Mesenteric fat pad (tissue), 1 donor: ENCODE data around the gene CCR7. TPM values are rescaled to one million over a fixed set of nuclear protein-coding genes. Genes with fewer than 3 reads are reported as not detected.
"Not testable (repeated sequence)": the region's sequence is repeated elsewhere in the genome, so short reads cannot be mapped to it uniquely, and the experiment has no call there.

ENCODE experiments used
- DNase-seq: peaks from one replicate; pipeline ENCODE4 v3.0.0-alpha.2; 2020; ENCODE audit warnings: low spot score
- total RNA-seq: library from RNA; stranded (reverse); fragmentation: NEBNext Ultra II Directional; extraction: Animal tissue kit (Norgen Biotek cat#: 25700); gene quantifications from one replicate; pipeline ENCODE4 v1.2.1, GENCODE V29; 2021
- donor health status: DM: yes; HTN: yes; CAD: no.

The CCR7 gene
- total RNA-seq, 1 donor from 2014 or later, result 0.39 TPM

DNA sequence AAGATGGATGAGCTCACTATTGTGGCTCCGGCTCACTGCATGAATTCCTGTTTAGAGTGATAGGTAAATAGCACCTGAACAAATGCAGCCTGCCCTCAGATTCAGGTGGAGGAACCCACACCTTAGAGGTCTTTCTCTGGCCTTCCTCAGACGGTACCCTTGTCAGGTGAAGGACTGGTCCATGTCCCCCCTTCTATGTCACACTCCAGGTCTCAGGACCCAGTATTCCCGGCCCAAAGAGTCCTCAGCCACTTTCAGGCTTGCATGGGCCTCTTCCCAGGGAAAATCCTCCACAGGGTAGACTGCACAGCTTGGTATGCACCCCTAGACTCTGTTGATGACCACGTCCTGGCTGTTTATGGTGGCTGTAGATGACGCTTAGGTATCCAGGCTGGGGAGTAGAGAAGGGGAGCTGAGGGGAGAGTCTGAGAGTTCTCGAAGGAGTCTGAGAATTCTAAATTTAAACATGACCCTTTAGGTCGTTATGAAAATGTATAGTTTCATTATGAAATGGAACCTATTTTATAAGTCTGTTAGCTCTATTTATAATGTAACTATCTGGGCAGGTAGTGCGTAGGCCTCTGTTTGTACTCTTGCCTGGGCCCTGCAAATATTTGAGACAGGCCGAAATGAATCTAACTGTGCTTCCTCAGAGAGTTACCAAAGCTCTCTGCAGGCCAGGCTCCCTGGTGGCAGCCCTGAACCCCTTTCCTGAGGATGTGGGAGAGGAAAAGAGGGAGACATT is 32.5 kb upstream of the CCR7 start:
- no peak for DNase-seq

DNA sequence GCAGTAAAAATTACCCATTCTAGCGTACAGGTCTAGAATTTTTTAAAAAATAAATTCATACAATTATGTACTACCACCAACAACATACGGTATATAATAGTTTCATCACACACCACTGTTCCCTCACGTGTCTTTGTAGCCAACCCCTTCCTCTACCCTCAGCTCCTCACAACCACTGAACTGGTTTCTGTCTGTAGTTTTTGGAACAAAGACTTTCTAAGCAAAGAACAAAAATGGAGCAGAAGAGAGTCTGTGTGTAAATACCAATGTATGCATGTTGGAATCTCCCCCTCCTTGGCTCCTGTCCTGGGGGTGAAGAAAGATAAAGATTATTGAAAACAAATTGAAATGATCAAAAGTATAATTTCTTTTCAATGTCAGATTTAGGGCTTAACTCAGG is 31.9 kb upstream of the CCR7 start:
- no peak for DNase-seq

DNA sequence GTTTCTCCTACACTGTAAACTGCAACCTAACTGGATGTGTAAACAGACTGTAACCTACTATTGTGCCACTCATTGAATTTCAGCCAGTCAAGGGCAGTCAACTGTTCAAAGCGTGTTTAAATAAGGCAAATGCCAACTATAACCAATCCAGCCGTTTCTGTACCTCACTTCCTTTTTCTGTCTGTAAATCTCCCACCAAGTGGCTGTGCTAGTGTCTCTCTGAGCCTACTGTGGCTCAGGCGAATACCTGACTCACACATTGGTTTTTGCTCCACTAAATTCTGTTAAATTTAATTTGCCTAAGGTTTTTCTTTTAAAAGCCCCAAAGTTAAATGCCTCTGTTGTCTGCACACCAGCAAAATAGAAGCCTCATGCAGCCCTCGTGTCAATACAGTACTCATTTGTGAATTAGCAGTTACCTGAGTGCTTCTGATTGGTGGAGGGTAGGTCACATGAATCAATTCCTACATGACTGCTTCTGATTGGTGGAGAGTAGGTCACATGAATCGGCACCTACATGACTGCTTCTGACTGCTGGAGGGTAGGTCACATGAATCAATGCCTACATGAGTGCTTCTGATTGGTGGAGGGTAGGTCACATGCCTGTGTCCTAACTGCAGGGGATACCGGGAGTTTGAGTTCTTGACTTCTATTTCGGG is 31.1 kb upstream of the CCR7 start:
- no peak for DNase-seq

DNA sequence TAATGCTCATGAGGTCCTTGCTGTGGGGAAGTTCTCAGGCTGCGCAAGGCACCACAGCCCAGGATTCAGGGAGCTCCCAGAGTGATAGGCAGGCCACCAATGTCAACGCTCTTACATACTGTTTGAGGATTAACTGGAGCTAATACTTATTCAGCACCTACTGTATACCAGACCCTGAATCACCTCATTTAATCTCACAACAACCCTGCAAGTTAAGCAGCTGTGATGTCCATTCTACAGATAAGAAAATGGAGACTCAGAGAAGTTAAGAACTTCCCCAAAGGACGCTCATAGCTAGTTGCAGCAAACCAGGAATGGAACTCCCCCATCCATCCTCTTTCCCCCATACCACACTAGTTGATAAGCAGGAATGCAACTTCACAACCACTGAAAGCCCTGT is 25.5 kb upstream of the CCR7 start:
- no peak for DNase-seq

DNA sequence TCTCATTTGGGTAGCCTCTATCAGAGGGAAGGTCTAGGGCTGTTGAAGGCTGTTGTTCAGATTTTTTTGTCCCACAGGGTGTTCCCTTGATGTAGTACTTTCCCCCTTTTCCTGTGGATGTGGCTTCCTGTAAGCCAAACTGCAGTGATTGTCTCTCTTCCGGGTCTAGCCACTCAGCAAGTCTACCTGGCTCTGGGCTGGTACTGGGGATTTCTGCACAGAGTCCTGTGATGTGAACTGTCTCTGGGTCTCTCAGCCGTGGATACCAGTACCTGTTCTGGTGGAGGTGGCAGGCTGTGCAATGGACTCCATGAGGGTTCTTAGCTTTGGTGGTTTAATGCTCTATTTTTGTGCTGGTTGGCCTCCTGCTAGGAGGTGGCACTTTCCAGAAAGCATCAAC is 23.3 kb upstream of the CCR7 start:
- DNase-seq, result no peak

DNA sequence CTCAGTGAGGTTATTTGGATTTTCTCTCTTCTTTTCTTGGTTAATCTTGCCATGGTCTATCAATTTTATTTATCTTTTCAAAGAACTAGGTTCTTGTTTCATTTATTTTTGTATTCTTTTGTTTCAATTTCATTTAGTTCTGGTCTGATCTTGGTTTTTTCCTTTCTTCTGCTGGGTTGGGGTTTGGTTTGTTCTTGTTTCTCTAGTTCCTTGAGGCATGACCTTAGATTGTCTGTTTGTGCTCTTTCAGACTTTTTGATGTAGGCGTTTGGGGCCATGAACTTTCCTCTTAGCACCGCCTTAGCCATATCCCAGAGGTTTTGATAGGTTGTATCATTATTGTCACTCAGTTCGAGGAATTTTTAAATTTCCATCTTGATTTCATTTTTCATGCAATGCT is 21.0 kb upstream of the CCR7 start:
- not testable (repeated sequence) for DNase-seq

DNA sequence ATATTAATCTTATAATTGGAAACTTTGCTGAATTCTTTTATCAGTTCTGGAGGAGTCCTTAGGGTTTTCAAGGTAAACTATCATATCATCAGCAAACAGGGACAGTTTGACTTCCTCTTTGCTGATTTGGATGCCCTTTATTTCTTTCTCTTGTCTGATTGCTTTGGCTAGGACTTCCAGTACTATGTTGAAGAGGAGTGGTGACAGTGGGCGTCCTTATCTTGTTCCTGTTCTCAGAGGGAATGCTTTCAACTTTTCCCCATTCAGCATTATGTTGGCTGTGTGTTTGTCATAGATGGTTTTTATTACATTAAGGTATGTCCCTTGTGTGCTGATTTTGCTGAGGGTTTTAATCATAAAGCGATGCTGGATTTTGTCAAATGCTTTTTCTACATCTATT is 19.7 kb upstream of the CCR7 start:
- DNase-seq, result not testable (repeated sequence)

DNA sequence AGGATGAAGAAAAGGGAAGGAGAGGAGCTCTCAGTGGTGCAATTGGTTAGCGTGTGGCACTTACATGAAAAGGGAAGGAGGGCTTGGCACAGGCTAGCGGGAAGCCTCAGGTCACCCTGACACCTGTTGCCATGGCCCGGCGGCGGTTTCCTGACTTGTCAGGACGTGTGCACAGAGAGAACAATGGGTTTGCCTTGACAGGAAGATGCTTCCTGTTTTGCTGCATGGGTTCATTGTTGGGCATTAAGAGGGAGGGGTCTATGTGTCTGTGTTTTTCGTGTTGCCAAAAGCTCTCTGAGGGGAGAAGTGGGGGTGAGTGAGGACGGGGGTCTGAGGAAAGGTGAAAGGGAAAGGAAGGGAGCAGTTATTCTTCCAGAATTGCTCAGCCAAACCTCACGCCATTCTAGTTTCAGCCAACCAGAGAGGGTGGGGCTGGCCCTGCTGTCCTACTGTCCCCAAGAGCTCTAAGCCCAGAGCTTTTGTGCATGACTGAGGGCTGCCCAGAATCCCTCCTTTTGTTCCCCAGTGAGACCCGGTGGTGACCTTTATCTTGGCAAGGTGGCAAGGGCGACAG is 17.1 kb upstream of the CCR7 start:
- DNase-seq, result peak; percentile 89

DNA sequence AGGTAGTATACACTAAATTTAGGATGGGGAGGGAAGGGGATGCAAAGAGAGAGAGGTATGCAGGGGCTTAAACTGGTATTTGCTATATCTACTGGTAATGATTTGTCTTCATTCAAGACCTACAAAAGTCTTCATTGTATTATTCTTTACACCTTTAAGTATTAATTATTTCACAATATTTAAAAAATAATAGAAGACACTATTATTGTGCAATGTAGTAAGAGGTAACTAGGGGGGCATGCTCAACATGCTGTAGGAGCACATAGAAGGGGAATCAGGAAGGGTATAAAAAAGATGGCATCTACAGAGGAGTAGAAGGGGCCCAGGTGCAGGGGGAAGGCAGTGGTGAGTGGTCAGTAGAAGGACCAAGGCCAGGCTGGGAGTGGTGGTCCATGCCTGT is 14.9 kb upstream of the CCR7 start:
- DNase-seq, result no peak

DNA sequence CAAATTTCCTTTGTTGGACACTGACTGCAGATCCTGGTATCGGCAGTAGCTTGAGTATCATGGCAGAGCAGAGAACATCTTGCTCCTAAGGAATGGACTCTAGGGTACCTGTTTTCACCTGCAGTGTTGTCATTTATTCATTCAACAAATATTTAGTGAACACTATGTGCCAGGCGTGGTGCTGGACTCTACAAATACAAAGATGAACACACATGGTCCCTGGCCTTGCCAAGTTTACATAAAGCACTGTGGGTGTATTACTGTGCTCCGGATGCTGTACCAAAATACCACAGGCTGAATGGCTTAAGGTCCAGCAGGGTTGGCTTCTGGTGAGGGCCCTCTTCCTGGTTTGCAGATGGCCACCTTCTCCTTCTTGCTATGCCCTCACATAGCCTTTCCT is 14.2 kb upstream of the CCR7 start:
- no peak for DNase-seq

DNA sequence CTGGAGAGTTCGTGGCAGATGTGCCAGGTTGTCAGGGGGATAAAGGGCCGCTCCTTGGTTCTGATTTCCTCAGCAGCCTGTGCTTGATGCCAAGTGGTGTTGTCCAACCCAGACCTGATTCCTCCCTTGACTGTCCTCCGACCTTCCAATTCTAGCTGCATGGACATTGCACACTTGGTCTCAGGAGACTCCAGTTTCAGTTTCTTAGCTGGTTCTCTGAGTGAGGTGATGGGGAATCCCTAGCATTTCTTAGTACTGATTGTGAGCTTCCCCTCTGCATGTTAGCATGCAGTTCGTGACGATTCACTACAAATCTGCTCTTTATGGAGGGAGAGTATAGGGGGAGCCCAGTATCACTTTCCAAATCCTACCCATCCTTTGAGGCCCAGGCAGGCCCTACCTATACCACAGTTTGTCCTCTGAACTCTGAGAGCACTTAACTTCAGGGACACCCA is 12.4 kb upstream of the CCR7 start:
- DNase-seq, result no peak

DNA sequence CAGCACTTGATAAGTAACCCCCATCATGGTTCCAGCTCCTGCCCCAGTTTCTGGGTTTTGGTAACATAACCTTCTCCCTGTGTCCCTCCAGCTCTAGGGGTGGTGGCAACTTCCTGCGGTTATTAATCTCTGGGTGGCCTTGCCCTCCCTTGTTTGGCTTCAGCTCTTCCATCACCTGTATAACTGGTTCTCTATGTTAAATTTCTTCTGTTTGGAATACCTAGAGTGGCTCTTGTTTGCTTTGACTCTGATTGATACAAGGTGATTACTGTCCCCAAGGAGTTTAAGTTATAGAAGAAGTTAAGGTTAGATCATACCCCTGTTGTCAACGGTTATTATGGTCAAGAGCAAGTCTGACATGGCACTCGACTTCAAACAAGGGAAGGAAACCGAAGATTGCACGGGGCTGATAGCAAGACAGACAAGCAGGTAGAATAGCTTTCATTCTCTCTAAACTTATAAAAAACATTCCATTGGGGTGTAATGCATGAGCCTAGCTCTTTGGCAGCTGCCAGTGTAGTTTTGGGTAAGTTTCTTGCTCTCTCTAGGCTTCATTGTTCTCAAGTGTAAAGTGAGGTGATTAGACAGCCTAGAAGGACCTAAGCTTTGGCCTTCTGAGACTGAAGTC is 11.0 kb upstream of the CCR7 start:
- no peak for DNase-seq

DNA sequence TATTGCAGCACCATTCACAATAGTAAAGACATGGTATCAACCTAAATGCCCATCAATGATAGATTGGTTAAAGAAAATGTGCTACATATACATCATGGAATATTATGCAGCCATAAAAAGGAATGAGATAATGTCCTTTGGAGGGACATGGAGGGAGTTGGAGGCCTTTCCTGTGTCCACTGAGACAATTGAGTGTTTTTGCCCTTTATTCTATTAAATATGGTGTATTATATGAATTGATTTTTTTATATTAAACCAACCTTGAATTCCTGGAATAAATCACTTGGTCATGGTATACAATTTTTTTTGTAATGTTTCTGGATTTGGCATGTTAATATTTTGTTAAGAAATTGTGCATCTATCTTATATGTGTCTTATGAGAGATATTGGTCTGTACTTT is 9.0 kb upstream of the CCR7 start:
- no peak for DNase-seq

DNA sequence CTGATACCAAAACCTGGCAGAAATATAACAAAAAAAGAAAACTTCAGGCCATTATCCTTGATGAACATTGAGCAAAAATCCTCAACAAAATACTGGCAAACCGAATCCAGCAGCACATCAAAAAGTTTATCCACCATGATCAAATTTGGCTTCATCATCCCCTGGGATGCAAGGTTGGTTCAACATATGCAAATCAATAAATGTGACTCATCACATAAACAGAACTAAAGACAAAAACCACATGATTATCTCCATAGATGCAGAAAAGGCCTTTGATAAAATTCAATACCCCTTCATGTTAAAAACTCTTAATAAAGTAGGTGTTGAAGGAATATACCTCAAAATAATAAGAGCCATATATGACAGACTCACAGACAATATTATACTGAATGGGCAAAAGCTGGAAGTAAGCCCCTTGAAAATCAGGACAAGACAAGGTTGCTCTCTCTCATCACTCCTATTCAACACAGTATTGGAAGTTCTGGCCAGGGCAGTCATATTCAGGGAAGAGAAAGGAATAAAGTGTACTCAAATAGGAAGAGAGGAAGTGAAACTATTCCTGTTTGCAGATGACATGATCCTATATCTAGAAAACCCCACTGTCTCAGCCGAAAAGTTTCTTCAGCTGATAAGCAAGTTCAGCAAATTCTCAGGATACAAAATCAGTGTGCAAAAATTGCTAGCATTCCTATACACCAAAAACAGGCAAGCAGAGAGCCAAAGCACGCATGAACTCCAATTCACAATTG is 7.1 kb upstream of the CCR7 start:
- DNase-seq, result not testable (repeated sequence)

DNA sequence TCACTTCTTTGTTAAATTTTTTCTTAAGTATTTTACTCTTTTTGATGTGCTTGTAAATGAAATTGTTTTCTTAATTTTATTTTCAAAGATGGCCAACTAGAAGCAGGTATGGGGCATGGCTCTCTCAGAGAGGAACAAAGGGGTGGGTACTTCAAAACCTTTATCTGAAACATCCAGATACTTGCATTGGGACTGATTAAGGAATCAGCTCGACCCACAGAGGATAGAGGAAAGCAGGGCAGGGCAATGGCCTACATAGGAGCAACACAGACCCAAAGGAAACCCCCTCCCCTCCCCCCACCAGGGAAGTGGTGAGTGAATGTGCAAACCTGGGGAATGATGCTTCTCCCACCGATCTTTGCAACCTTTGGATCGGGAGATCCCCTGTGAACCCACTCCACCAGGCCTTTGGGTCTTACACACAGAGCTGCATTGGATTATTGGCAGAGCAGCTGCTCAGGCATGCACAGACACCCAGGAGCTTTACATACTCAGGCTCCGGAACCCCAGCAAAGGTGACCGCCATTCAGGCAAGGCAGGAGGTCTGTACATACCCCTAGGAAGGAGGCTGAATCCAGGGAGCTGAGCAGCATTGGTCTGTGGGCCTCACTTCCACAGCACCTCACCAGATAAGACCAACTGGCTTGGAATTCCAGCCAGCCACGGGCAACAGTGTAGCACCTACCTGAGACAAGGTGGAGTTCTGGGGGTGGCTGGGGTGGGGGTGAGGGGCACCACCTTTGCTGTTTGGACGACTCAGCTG is 3.0 kb upstream of the CCR7 start:
- peak; percentile 67 for DNase-seq

DNA sequence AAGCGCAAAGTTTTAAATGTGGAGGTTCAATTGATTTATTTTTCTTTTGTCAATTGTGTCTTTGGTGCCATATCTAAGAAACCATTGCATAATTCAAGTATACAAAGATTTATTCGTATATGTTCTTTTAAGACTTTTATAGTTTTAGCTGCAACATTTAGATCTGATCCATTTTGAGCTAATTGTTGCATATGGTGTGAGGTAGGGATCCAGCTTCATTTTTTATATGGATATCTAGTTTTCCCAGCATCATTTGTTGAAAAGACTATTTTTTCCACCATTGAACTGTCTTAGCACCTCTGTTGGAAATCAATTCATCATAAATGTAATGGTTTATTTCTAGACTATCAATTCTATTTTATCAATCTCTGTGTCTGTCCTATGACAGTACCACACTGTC is 2.1 kb upstream of the CCR7 start:
- DNase-seq, result no peak

DNA sequence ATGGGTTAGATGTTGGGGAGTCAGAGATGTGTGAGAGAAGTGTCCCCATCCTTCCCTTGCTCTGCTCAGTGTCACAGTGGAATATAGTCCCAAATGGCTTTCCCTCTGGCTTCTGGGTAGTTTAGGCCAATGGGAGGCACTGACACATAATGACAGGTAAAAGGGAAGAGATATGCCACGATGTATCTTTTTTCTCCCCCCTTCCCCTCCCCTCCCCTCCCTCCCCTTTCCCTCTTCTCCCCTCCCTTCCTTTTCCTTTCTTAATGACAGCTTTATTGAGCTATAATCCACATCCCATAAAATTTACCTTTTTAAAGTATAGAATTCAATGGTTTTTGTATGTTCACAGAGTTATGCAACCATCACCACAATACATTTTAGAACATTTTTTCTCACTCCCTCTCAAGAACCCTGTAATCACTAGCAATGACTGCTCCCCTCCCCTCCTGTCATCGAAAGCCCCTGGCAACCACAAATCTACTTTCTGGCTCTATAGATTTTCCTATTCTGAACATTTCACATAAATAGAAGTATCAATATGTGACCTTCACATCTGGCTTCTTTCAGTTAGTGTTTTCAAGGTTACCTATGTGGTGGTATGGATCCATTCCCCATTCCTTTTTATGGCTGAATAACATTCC is 617 bp upstream of the CCR7 start:
- no peak for DNase-seq

DNA sequence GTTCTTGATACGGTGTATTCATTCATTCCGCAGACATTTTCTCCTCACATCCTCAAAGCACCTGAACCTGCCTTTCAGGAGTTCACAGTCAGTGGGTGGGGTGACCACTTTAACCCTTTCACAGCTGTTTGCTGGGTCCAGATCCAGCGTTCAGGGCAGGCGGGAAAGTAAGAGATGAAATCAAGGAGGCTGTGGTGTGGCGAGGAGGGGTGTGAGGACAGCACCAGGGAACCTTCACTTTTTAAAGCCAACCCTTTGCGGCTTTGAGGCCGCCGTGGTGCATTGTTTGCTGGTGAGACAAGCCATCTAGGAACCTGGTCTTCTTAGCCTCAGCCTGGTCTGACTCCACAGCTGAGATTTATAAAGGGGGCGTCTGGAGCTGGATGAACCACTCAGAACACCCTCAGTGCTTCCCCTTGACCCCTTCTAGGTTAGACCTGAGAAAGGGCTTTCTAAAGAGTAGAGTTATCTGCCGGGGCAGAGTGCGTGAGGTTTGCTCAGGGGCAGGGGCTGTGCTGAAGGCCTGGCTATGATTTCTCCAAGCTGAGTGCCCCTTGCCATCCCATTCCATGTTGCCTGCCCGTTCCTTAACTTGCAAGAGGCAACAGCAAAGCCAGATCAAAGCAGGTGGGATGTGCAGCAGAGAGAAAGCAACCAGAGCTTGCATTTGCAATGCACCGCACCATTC is 933 bp downstream of the CCR7 start:
- DNase-seq, result peak; percentile 57

DNA sequence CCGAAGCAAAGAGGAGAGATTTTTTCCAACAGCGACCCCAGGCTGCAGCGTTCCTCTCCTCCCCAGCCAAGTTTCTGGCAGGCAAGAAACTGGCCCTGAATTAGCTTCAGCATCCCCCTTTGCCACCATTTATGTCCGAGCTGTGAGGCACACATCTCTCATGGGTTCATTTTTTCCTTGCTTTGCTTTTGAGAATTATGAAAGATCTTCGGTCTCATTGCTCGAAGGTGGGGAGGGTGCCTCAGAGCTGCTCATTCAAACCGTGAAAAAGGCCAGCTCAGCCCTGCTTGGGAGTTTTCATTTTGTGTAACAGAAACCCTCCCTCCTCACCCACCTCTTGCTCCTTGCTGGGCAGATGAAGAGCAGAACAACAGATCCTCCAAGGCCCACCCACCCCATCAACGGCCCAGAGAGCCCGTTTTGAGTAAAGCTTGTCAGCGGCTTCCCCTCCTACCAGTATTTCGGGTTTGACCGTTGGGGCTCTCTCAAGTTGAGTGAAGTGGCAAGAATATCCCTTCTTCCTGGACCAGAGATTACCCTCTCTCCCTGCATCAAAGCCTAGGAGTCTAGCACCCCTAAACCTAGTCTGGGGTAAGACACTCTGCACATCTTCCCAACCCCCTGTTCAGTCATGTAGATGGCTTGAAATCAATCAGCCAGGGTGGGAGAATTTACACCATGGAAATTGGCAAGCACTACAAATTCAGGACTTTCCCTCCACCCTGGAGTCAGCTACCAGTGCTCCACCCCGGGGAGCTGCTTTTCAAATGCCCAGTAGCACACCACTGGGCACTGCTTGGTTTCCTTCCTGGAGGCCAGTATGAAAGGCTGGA is 1.8 kb downstream of the CCR7 start:
- peak; percentile 78 for DNase-seq
